Urothelium cell line (cell line): Measurements from ENCODE around the gene OR8H1.

Experiments used
- DNase-seq: peaks from one replicate; pipeline ENCODE4 v3.0.0; 2011; ENCODE audit warnings: low spot score, mixed read lengths
- FAIRE-seq: peaks from 2 replicates; lab custom pipeline; 2011; peaks lifted over from hg19 to GRCh38; lab: Jason Lieb, UNC

Gene OR8H1

DNA sequence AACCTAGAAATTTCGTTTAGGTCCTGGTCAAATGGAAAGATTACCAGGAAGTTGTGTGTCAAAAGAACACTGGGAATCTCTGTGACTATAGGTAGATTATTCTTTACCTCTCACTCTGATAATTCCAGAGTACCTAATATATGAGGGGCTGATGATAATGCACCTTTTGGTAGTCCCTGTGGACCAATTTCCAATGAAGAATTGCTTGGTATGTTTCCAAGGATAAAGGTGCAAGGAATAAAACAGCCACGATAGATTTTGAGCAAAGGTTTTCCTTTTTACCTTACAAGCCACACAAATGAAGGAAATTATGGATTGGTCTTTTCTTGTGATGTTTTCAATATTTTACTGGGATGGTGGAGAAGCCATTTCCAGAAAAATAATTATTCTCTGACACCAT lies at the start of gene OR8H1:
TSS of gene OR8H1 (minus strand) at position 101 of the 400 bp plus-strand sequence. CDS start 1,192 bp downstream, outside the sequence.
- no peak for DNase-seq
- FAIRE-seq: no peak

DNA sequence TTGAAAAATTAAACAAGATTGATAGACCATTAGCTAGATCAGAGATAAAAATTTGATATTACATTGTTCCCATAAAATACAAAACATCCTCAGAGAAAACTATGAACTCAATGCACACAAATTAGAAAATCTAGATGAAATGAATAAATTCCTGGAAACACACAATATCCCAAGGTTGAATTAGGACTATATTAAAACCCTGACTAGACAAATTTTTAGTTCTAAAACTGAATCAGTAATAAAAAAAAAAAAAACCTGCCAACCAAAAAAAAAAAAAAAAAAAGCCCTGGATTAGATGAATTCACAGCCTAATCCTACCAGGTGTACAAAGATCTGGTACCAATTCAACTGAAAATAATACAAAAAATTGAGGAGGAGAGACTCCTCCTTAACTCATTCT lies 48.2 kb upstream of the OR8H1 start:
- FAIRE-seq (no peak), DNase-seq (no peak)

DNA sequence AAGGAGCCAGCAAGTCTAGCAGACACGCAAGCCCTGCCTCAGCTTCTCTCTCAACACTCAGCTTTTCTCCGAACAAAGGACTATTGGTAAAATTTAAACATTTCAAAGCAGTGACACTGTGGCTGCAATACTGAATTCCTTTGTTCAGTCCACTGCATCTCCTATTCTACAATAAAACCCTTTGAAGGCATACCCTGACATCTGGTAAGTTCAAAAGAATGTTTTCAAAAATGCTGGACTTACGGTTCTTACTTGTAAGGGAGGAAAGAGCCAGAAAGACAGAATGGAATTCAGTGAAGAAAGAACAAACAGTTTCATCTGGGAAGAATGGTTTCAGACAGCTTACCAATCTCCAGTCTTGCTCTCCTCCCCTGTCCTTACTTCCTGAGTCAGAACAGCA lies 41.1 kb upstream of the OR8H1 start:
- FAIRE-seq: no peak
- DNase-seq: no peak

- DNase-seq (peak; percentile 2), FAIRE-seq (no peak)
These were observed 39.9 kb upstream of the OR8H1 start for GRCh38 chr11:56331861-56332491.

DNA sequence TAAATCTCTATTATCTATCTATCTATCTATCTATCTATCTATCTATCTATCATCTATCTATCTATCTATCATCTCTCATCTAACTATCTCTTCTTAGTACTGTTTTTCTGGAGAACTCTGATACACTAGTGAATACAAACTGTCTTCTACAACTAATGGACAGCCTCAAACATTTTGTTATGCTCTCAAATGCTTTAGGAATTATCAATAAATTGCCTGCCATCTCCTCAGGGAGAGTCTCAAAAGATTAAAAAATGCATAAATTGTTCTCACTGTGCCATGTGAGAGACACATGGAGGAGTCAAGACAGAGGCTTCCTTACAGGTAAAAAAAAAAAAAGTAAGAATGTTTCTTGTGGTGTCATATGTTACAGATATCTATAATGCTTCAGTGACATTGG lies 22.8 kb upstream of the OR8H1 start, which contains the start of gene OR8K3:
TSS of gene OR8K3 (plus strand) at position 301 of the 400 bp plus-strand sequence. CDS start 3,163 bp downstream, outside the sequence.
- DNase-seq (no peak), FAIRE-seq (no peak)

GRCh38 chr11:56307836-56308235 lies 15.8 kb upstream of the OR8H1 start:
- FAIRE-seq: no peak
- DNase-seq: no peak

DNA sequence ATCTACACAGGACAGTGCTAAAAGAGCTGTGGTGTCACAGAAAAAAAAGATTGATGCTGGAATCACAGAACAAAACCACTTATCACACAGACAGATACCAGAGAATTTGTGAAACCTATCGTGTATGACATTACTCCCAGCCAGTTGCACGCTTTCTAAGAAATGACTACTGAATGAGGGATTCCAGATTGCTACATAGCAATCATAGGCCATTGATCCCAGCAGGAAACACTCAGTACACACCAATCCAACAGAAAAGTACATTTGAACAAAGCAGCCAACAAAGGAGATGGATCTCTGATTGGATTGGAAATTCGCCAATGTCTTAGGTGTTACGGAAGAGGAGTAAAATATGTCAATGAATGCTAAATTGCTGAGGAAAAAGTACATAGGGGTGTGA lies 4.8 kb upstream of the OR8H1 start:
- FAIRE-seq (no peak), DNase-seq (no peak)

DNA sequence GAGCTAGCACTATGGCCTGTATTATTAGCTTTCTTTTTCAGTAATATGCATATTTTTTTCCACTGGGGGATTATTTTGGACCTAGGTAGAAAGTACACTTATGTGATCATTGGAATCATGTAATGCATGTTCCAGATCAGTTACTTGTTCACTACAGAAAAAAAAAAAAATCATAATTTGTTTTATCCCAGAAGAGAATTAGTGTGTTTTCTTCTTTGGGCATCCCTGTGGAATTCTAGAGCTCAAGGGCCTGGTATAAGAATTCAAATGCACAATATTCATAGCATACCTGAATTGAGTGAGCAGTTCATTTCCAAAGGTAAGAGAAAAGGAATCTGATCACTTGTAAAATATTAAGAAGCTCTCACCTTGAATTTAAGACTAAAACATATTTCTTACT lies 18.2 kb downstream of the OR8H1 start, which contains the start of gene OR5T1:
TSS of gene OR5T1 (plus strand) at position 301 of the 400 bp plus-strand sequence. CDS start 1,485 bp downstream, outside the sequence.
- FAIRE-seq: no peak
- no peak for DNase-seq

GRCh38 chr11:56271092-56271491 lies 21.0 kb downstream of the OR8H1 start:
- FAIRE-seq (no peak), DNase-seq (no peak)

- FAIRE-seq (no peak), DNase-seq (no peak)
These were observed 40.1 kb downstream of the OR8H1 start, which contains the start of gene OR5T3 for GRCh38 chr11:56251954-56252353. TSS of gene OR5T3 (plus strand) at chr11:56252254. CDS start at chr11:56252254, 0 bp downstream.
